Erythroblast (primary cell): Measurements from ENCODE around the gene ELP4.

ENCODE experiments used
- GATA1 ChIP-seq: IDR thresholded peaks from 2 replicates; pipeline ENCODE4 v1.6.1; 2011; ENCODE audit warnings: low read depth, mild to moderate bottlenecking, control low read depth, low read length, moderate library complexity
- POLR2A ChIP-seq: IDR thresholded peaks from 2 replicates; pipeline ENCODE4 v1.6.1; 2011; ENCODE audit warnings: mild to moderate bottlenecking, low read length

- TF ChIP-seq POLR2A (no peak), GATA1 (no peak)
Observed at GRCh38 chr11:31772412-31772811, 262.8 kb downstream of the ELP4 start.
